H1 (cell line): ENCODE data around the gene MACROH2A1.

Experiments used
- ASH2L ChIP-seq: fragments of 200-600, 300-600 bp; sonication (generic); IDR thresholded peaks from one replicate; pipeline ENCODE4 v1.7.1; 2017; ENCODE audit warnings: low read length
- EGR1 ChIP-seq: IDR thresholded peaks from 2 replicates; pipeline ENCODE4 v1.6.1; 2011; ENCODE audit warnings: low read depth, low read length, borderline replicate concordance
- EP300 ChIP-seq, 2 experiments: IDR thresholded peaks; 1 replicate in 1 of 2; 2 replicates in 1 of 2; pipeline ENCODE4 v1.6.1; 2011 to 2012; ENCODE audit warnings: low read depth in 2 of 2, low read length in 2 of 2, mild to moderate bottlenecking in 2 of 2, borderline replicate concordance in 1 of 2, inconsistent platforms in 1 of 2, moderate library complexity in 1 of 2
- FOSL1 ChIP-seq: IDR thresholded peaks from 2 replicates; pipeline ENCODE4 v1.6.1; 2011; ENCODE audit warnings: mild to moderate bottlenecking, low read depth, low read length, moderate library complexity; ENCODE audit not compliant: insufficient read depth
- GABPA ChIP-seq: IDR thresholded peaks from 2 replicates; pipeline ENCODE4 v1.6.1; 2011; ENCODE audit warnings: mild to moderate bottlenecking, low read length, moderate library complexity, borderline replicate concordance; ENCODE audit not compliant: insufficient read depth
- MAFK ChIP-seq: IDR thresholded peaks from 2 replicates; pipeline ENCODE4 v1.6.1; 2012; ENCODE audit warnings: low read depth, mild to moderate bottlenecking, improper control_type of control experiment, low read length
- MAX ChIP-seq: IDR thresholded peaks from 2 replicates; pipeline ENCODE4 v1.6.1; 2012; ENCODE audit warnings: inconsistent platforms
- POLR2A ChIP-seq, 2 experiments: IDR thresholded peaks; 1 replicate in 1 of 2; 2 replicates in 1 of 2; pipeline ENCODE4 v1.6.1; 2011; ENCODE audit warnings: low read depth in 2 of 2, low read length in 2 of 2, mild to moderate bottlenecking in 2 of 2; ENCODE audit errors: control extremely low read depth in 1 of 2
- POU5F1 ChIP-seq: IDR thresholded peaks from 2 replicates; pipeline ENCODE4 v1.6.1; 2011; ENCODE audit warnings: low read depth, mild to moderate bottlenecking, low read length, moderate library complexity
- RAD21 ChIP-seq, 2 experiments: IDR thresholded peaks in 1 of 2; conservative IDR thresholded peaks in 1 of 2; 2 replicates each; pipeline ENCODE4 v1.6.1; 2011; ENCODE audit warnings: low read depth in 2 of 2, low read length in 2 of 2, improper control_type of control experiment in 1 of 2, inconsistent platforms in 1 of 2, mild to moderate bottlenecking in 1 of 2, moderate library complexity in 1 of 2
- SIN3A ChIP-seq, 2 experiments: IDR thresholded peaks in 1 of 2; conservative IDR thresholded peaks in 1 of 2; 2 replicates each; pipeline ENCODE4 v1.6.1; 2011 to 2012; ENCODE audit warnings: low read length in 2 of 2, improper control_type of control experiment in 1 of 2, low read depth in 1 of 2, mild to moderate bottlenecking in 1 of 2
- TAF1 ChIP-seq: IDR thresholded peaks from 2 replicates; pipeline ENCODE4 v1.6.1; 2011; ENCODE audit warnings: mild to moderate bottlenecking, low read depth, low read length
- TF ChIP-seq, protein P1 (sequence below), 3 experiments: IDR thresholded peaks; 1 replicate in 2 of 3; 2 replicates in 1 of 3; pipeline versions ENCODE4 v1.5.1 to v1.6.1; 2011; ENCODE audit warnings: low read length in 3 of 3, mild to moderate bottlenecking in 3 of 3, inconsistent platforms in 2 of 3, low read depth in 1 of 3, moderate library complexity in 1 of 3; ENCODE audit not compliant: insufficient read depth in 1 of 3; ENCODE audit errors: control extremely low read depth in 1 of 3
- TF ChIP-seq, protein P2 (sequence below): IDR thresholded peaks from 2 replicates; pipeline ENCODE4 v1.6.1; 2011; ENCODE audit warnings: low read depth, mild to moderate bottlenecking, low read length; ENCODE audit not compliant: insufficient read depth

DNA sequence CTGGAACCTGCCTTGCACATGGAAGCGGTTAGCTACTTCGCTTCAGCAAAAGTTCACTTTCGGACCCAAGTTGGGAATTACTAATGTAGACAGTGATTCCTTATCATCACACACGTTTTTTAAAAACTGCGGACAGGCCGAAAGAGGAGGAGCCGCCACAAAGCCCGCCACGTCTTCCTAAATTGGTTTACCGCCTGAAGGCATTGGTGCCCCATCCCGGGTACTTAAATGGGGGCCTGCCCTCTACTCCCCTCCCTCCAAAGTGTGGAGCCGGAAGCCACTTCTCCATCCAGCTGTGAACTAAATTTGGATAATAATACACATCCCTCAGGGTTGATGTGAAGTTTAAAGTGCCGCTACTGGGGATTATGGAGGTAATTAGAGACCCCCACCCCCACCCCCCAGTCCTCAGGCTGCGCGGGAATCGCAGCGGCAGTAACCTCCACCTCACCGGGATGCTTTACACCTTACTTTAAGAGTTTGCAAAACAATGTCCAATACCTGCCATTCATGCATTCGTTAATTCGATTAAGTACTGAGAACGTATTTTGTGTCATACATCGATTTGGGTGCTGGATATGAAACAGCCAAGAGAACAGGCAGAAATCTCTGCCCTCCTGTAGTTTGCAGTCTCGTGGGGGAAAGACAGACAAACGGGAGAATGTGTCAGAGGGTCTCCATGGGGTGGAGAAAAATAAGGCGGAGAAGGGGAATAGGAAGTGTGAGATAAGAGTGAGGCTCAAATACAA lies 937 bp upstream of the MACROH2A1 start:
- TF ChIP-seq POLR2A (IDR thresholded peaks at IDR 0.05; ENCODE audit: control extremely low read depth in 1 of 2, low read depth in 2 of 2, low read length in 2 of 2) (no peak), MAX (no peak; the same call in 1 of the 2 replicates), SIN3A (conservative IDR thresholded peaks at IDR 0.05 in 1 of 2, IDR thresholded peaks at IDR 0.05 in 1 of 2; ENCODE audit: low read depth in 1 of 2, low read length in 2 of 2) (no peak), TAF1 (no peak), GABPA (no peak), EGR1 (peak; percentile 43; the same call in 1 of the 2 replicates), ASH2L (peak; percentile 67), FOSL1 (no peak), POU5F1 (peak; percentile 69; the same call in 1 of the 2 replicates), EP300 (IDR thresholded peaks at IDR 0.05; ENCODE audit: borderline replicate concordance in 1 of 2, low read depth in 2 of 2, low read length in 2 of 2) (peak in 1 of 2 experiments; percentile 66; a peak in 1 of 3 replicates), RAD21 (IDR thresholded peaks at IDR 0.05 in 1 of 2, conservative IDR thresholded peaks at IDR 0.05 in 1 of 2; ENCODE audit: low read depth in 2 of 2, low read length in 2 of 2) (no peak), MAFK (no peak)
- TF ChIP-seq, protein P1, sequence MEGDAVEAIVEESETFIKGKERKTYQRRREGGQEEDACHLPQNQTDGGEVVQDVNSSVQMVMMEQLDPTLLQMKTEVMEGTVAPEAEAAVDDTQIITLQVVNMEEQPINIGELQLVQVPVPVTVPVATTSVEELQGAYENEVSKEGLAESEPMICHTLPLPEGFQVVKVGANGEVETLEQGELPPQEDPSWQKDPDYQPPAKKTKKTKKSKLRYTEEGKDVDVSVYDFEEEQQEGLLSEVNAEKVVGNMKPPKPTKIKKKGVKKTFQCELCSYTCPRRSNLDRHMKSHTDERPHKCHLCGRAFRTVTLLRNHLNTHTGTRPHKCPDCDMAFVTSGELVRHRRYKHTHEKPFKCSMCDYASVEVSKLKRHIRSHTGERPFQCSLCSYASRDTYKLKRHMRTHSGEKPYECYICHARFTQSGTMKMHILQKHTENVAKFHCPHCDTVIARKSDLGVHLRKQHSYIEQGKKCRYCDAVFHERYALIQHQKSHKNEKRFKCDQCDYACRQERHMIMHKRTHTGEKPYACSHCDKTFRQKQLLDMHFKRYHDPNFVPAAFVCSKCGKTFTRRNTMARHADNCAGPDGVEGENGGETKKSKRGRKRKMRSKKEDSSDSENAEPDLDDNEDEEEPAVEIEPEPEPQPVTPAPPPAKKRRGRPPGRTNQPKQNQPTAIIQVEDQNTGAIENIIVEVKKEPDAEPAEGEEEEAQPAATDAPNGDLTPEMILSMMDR (IDR thresholded peaks at IDR 0.05; ENCODE audit: control extremely low read depth in 1 of 3, insufficient read depth in 1 of 3, low read depth in 1 of 3, low read length in 3 of 3), result no peak
- TF ChIP-seq, protein P2, sequence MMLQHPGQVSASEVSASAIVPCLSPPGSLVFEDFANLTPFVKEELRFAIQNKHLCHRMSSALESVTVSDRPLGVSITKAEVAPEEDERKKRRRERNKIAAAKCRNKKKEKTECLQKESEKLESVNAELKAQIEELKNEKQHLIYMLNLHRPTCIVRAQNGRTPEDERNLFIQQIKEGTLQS, result no peak
